ENCODE measurements around the gene ENPEP. TPM values are rescaled to one million over a fixed set of nuclear protein-coding genes. Genes with fewer than 3 reads are reported as not detected.

Gene ENPEP
- total and polyA plus RNA-seq, 7 donors = 0.23 to 2.2 (median 0.99) TPM

DNA sequence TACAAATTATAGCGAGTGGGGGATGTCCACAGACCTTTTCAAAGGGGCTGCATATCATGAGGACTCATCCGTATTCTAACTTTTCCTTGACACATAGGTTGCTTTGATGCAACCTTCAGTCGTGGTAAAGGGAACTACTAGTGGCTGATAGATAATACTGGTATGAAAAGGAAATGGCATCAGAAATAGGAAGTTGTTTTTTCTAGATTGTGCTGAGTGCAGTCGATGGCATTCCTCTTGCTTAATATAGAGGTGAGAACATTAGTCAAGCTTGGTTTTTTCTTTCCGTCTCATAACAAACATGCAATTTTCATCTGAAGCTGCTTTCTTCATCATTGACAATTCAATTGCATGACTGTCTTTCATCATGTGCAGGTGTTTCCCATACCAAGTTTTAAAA, 16.6 kb downstream of the ENPEP start:
- Histone ChIP-seq H3K36me3 (no peaks in the 10 kb centered on the region), H3K27ac (no peak overlapping the region), H3K9me3 (no peaks in the 10 kb centered on the region), H3K4me3 (no peak overlapping the region), H3K4me1 (no peaks in the 10 kb centered on the region), H3K27me3 (no peaks in the 10 kb centered on the region)
- TF ChIP-seq EP300 (IDR thresholded peaks at IDR 0.05) (no peak), POLR2A (IDR thresholded peaks at IDR 0.05) (no peak), POLR2AphosphoS5 (IDR thresholded peaks at IDR 0.05) (no peak)
- TF ChIP-seq, protein P1, sequence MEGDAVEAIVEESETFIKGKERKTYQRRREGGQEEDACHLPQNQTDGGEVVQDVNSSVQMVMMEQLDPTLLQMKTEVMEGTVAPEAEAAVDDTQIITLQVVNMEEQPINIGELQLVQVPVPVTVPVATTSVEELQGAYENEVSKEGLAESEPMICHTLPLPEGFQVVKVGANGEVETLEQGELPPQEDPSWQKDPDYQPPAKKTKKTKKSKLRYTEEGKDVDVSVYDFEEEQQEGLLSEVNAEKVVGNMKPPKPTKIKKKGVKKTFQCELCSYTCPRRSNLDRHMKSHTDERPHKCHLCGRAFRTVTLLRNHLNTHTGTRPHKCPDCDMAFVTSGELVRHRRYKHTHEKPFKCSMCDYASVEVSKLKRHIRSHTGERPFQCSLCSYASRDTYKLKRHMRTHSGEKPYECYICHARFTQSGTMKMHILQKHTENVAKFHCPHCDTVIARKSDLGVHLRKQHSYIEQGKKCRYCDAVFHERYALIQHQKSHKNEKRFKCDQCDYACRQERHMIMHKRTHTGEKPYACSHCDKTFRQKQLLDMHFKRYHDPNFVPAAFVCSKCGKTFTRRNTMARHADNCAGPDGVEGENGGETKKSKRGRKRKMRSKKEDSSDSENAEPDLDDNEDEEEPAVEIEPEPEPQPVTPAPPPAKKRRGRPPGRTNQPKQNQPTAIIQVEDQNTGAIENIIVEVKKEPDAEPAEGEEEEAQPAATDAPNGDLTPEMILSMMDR (IDR thresholded peaks at IDR 0.05) = no peak
- intact Hi-C loops (cut with DNase I) = no loop called here
- no peak for DNase-seq
- WGBS, 2 donors = 71 to 86% methylated on average over 5 of the region's 5 CpGs

DNA sequence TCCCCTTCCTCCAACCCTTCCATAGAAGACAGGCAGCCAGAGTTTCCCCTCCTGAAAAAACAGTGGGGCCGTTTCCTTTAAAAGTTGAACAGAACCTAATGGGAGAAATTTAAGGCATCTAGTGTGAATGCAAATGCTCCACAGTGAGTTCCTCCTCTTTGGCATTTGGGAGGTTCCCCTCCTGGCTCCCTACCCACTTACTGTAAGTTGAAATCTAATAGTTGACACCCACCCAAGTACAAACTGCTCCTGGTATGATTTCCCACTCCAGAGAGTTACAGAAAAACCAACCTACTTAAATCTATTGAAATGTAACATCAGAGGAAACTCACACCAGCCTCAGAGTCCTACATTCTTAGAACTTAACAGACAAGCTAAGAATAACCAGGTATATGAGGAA, 17.6 kb downstream of the ENPEP start:
- DNase-seq = no peak
- no peaks in the 10 kb centered on the region for H3K27me3 ChIP-seq
- TF ChIP-seq POLR2A (IDR thresholded peaks at IDR 0.05) (no peak), POLR2AphosphoS5 (IDR thresholded peaks at IDR 0.05) (no peak), EP300 (IDR thresholded peaks at IDR 0.05) (no peak)
- TF ChIP-seq, protein P1 (IDR thresholded peaks at IDR 0.05) = no peak
- no peaks in the 10 kb centered on the region for H3K4me1 ChIP-seq
- intact Hi-C loops (cut with DNase I) = no loop called here
- H3K4me3 ChIP-seq = no peak overlapping the region
- WGBS, 2 donors = 71% methylated on average over 1 of the region's 1 CpG
- no peak overlapping the region for H3K27ac ChIP-seq
- no peaks in the 10 kb centered on the region for H3K9me3 ChIP-seq
- no peaks in the 10 kb centered on the region for H3K36me3 ChIP-seq

DNA sequence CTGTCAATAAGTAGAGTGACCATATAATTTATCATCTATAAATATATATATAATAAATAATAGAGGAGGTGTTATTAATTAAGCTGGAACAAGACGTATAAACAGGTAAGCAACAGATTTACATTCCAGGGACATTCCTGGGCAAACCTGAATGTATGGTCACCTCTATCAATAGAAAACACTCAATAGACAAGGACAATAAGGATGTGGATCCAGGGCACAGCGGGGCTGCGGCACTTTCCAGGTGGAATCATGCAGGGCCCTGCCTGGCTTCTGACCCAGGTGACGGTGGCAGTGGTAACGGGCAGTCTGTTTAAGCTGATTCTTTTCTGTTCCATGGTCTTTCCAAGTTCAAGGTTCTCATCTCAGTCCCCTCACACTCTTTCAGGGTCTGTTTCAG, 22.5 kb downstream of the ENPEP start:
- intact Hi-C loops (cut with DNase I) = no loop called here
- no peak for DNase-seq
- no peaks in the 10 kb centered on the region for H3K27me3 ChIP-seq
- H3K27ac ChIP-seq = no peak overlapping the region
- no peak for TF ChIP-seq EP300 (IDR thresholded peaks at IDR 0.05)
- TF ChIP-seq POLR2AphosphoS5 (IDR thresholded peaks at IDR 0.05) = no peak
- TF ChIP-seq POLR2A (IDR thresholded peaks at IDR 0.05) = no peak
- TF ChIP-seq, protein P1 (IDR thresholded peaks at IDR 0.05) = no peak
- no peaks in the 10 kb centered on the region for H3K4me1 ChIP-seq
- H3K36me3 ChIP-seq = no peaks in the 10 kb centered on the region
- WGBS, 2 donors = 95% methylated on average over 5 of the region's 5 CpGs
- H3K9me3 ChIP-seq = no peaks in the 10 kb centered on the region
- H3K4me3 ChIP-seq = no peak overlapping the region

DNA sequence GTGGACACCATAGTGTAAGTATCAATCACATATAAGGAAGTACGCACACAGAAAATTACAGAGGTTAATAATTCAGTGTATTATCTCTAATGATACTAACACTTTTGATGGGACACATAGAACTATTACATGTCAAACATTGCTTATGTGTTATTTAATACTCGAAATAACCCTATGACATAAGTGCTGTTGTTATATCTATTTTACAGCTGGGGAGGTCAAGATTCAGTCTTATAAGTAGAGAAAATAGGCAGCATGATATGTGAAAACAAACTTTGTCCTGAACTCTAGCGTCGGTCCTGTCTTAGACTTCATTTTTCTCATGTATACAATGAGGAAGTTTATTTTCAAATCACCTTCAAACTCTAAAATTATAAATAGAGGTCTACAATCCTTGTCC, 23.2 kb downstream of the ENPEP start:
- no peaks in the 10 kb centered on the region for H3K27me3 ChIP-seq
- intact Hi-C loops (cut with DNase I) = no loop called here
- H3K9me3 ChIP-seq = no peaks in the 10 kb centered on the region
- H3K27ac ChIP-seq = no peak overlapping the region
- no peaks in the 10 kb centered on the region for H3K4me1 ChIP-seq
- no peaks in the 10 kb centered on the region for H3K36me3 ChIP-seq
- no peak for DNase-seq
- 66 to 75% methylated on average over 4 of the region's 4 CpGs for WGBS, 2 donors
- TF ChIP-seq EP300 (IDR thresholded peaks at IDR 0.05) = no peak
- TF ChIP-seq, protein P1 (IDR thresholded peaks at IDR 0.05) = no peak
- TF ChIP-seq POLR2A (IDR thresholded peaks at IDR 0.05) = no peak
- no peak for TF ChIP-seq POLR2AphosphoS5 (IDR thresholded peaks at IDR 0.05)
- no peak overlapping the region for H3K4me3 ChIP-seq

DNA sequence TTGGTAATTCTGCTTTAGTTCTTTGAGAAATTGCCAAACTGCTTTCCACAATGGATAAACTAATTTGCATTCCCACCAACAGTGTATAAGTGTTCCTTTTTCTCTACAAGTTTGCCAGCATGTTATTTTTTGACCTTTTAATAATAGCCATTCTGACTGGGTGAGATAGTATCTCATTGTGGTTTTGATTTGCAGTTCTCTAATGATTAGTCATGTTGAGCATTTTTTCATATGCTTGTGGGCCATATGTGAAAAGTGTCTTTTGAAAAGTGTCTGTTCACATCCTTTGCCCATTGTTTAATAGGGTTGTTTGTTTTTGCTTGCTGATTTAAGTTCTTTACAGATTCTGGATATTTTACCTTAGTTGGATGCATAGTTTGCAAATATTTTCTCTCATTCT, 25.9 kb downstream of the ENPEP start:
- intact Hi-C loops (cut with DNase I) = no loop called here
- H3K9me3 ChIP-seq = no peaks in the 10 kb centered on the region
- no peaks in the 10 kb centered on the region for H3K27me3 ChIP-seq
- TF ChIP-seq, protein P1 (IDR thresholded peaks at IDR 0.05) = no peak
- TF ChIP-seq EP300 (IDR thresholded peaks at IDR 0.05) = no peak
- no peak for TF ChIP-seq POLR2AphosphoS5 (IDR thresholded peaks at IDR 0.05)
- TF ChIP-seq POLR2A (IDR thresholded peaks at IDR 0.05) = no peak
- H3K4me3 ChIP-seq = no peak overlapping the region
- H3K4me1 ChIP-seq = no peaks in the 10 kb centered on the region
- no peak overlapping the region for H3K27ac ChIP-seq
- no peak for DNase-seq
- H3K36me3 ChIP-seq = no peaks in the 10 kb centered on the region
